HG03175 (cell line): ENCODE measurements around the gene BMPR1B.

Experiments
- ATAC-seq: cut with Tn5 transposase; IDR thresholded peaks from one replicate; pipeline ENCODE4 v1.9.1; 2021; ENCODE audit warnings: mild to moderate bottlenecking, moderate library complexity; ENCODE audit not compliant: unreplicated experiment

The BMPR1B gene

GRCh38 chr4:95080969-95081368 lies 323.2 kb downstream of the BMPR1B start:
- no peak for ATAC-seq

DNA sequence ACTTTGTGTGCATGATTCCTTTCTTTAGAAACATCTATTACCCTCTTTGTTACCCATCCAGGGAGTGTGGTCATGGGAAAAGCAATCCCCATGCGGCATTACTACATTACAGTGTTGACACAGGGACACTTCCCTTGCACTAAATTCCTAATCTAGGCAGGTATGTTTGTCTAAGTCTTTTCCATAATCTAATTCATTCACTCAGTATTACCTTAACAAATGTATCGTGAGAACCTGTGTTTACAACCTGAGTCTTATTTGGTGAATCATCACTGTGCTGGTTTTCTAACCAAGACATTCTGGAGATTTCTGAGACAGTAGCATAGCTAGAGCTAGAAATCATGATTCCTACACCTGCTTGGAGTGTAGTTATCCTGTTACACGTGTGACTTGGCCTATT lies 326.8 kb downstream of the BMPR1B start:
- ATAC-seq, result no peak

GRCh38 chr4:95085124-95085833 lies 327.5 kb downstream of the BMPR1B start:
- ATAC-seq, result no peak

- ATAC-seq, result no peak
Measured at GRCh38 chr4:95086551-95086950, 328.8 kb downstream of the BMPR1B start.

- ATAC-seq, result no peak
Measured at GRCh38 chr4:95087657-95088455, 330.1 kb downstream of the BMPR1B start.

- no peak for ATAC-seq
Measured at GRCh38 chr4:95091272-95091671, 333.5 kb downstream of the BMPR1B start.

GRCh38 chr4:95092766-95093165 lies 335.0 kb downstream of the BMPR1B start:
- ATAC-seq, result no peak

- ATAC-seq, result no peak
Measured at GRCh38 chr4:95093460-95093859, 335.7 kb downstream of the BMPR1B start.

- ATAC-seq, result no peak
Measured at GRCh38 chr4:95093936-95094929, 336.5 kb downstream of the BMPR1B start.

- no peak for ATAC-seq
Measured at GRCh38 chr4:95095348-95095974, 337.7 kb downstream of the BMPR1B start.

GRCh38 chr4:95102162-95102790 lies 344.5 kb downstream of the BMPR1B start:
- ATAC-seq, result no peak

DNA sequence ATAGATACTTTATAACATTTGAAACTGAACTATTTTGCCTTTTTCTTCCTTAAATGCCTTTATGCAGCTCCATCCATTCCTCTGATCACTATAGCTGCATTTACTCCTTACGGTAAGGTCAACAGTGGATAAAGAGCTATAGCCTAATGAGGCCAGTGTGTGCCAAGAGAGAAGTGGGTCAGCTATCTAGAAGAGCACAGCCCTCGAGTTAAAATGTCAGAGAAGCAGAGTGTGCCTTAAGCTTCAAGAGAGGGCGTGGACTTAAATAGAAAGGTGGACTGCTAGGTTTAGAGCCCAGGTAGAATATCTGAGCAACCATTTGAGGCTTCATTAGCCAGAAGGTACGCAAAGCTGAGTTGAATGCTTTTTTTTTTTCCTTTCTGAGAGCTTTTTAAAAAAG lies 347.4 kb downstream of the BMPR1B start:
- no peak for ATAC-seq

DNA sequence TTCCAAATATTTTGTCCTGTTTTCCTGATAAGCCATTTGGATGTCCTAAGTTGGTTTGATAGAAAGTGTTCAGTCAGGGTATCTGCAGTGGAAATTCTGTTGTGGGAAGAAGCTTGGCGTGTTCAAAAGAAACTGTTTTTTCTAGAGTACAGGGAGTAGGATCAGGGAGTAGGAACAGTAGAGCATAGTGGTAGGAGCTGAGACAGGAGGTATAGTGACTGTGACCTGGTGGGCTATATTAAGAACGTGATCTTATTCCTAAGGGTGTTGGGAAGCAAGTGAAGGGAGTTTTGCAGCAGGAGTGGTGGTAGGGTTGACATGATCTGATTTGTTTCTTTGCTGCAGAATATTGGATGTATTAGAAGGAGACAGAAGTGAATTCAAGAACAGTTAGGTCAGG lies 348.2 kb downstream of the BMPR1B start:
- no peak for ATAC-seq

GRCh38 chr4:95106408-95106928 lies 348.7 kb downstream of the BMPR1B start:
- no peak for ATAC-seq

DNA sequence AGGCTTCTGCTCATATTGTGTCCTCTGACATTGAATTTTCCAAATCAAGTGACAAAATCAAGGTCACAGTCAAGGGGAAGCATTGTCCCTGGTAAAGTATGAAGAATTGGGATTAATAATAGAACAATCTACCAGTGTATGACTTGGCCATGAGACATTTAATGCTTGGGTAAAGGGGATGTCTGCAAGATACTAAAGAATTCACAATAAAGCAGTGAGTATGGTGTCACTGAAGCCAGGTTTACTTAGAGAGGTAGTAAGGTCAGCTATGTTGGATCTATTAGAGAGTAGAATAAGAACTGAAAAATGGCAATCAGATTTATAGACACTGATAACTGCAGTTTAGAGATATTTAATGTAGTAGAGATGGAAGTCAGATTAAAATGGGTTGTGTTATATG lies 349.2 kb downstream of the BMPR1B start:
- ATAC-seq, result no peak

- no peak for ATAC-seq
Measured at GRCh38 chr4:95107635-95108034, 349.9 kb downstream of the BMPR1B start.

- ATAC-seq, result no peak
Measured at GRCh38 chr4:95108883-95109421, 351.2 kb downstream of the BMPR1B start.

- ATAC-seq, result no peak
Measured at GRCh38 chr4:95114521-95114920, 356.8 kb downstream of the BMPR1B start.

GRCh38 chr4:95118497-95118896 lies 360.7 kb downstream of the BMPR1B start:
- no peak for ATAC-seq

- no peak for ATAC-seq
Measured at GRCh38 chr4:95120456-95120855, 362.7 kb downstream of the BMPR1B start.
